ENCODE measurements around the gene ARFIP1.

The ARFIP1 gene, protein sequence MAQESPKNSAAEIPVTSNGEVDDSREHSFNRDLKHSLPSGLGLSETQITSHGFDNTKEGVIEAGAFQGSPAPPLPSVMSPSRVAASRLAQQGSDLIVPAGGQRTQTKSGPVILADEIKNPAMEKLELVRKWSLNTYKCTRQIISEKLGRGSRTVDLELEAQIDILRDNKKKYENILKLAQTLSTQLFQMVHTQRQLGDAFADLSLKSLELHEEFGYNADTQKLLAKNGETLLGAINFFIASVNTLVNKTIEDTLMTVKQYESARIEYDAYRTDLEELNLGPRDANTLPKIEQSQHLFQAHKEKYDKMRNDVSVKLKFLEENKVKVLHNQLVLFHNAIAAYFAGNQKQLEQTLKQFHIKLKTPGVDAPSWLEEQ

DNA sequence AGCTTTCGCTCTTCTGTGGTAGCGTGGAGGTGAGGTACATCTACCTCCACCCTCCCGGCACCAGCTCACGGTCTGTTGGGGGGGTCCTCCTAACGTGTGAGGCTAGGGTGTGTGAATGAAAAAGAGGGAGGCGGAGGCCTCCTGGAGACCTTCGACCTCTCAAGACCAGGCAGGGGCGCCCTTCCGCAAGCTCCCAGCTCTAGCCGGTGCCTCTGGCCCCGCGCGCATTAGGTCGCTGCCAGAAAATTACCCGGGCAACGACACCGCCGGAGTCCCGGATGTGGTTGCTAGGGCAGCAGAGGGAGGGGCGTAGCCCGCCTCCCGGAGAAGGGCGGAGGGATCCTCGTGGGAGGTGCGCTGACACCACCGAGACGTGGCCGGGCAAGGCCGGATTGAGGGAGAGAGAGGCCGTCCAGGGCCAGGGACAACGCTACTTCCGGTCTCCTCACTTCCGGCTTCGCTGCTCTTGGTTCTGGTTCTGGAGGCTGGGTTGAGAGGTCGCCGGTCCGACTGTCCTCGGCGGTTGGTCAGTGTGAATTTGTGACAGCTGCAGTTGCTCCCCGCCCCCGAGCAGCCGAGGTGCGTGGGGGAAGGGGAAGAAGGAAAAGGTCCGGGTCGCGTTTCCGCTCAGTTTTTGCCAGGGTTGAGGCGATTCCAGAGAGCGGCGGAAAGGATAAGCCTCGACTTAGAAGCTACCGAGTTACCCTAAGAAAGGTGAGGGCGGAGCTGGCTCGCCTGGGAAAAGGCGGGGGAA lies at the start of gene ARFIP1, which contains the start of gene TIGD4:
TSS of gene ARFIP1 (plus strand) at position 442 of the 754 bp plus-strand sequence. CDS start 49,680 bp downstream, outside the sequence.
TSS of gene TIGD4 (minus strand) at position 218 of the 754 bp plus-strand sequence. CDS start 8,726 bp downstream, outside the sequence.
- Histone ChIP-seq H3K4me1 (ENCODE audit: control insufficient read depth, insufficient read depth, low read length) (peaks cover 14% of the 10 kb centered on the region), H3K27me3 (ENCODE audit: control insufficient read depth, insufficient read depth, low read length) (peaks cover 8% of the 10 kb centered on the region; the same call in 1 of the 2 replicates), H3K9me3 (ENCODE audit: control insufficient read depth, insufficient read depth, low read length) (no peaks in the 10 kb centered on the region), H3K27ac (ENCODE audit: low read depth, low read length) (peak within 1 kb of the TSS; percentile 96), H3K36me3 (ENCODE audit: control insufficient read depth, insufficient read depth, low read length) (0 out of 2 replicates have a peak, but pooled peaks cover 5% of the 10 kb centered on the region), H3K9ac (ENCODE audit: low read depth, low read length) (peak within 1 kb of the TSS; percentile 77), H3K4me3 (ENCODE audit: low read depth, low read length) (peak within 1 kb of the TSS; percentile 83)

DNA sequence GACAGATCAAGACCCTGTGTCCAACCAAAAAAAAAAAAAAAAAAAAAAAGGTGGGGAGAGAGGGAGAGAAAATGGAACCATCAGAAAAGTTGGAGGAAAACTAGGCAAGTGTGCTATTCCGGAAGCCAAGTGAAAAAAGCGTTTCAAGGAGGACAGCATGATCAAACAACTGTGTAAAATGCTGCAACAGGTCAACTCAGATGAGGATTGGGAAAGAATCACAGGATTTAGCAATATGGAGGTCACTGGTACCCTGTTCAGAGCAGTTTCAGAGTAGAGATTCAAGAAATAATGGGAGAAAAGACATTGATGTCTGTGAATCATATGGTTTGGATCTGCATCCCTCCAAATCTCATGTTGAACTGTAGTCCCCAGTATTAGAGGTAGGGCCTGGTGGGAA lies 47.8 kb upstream of the ARFIP1 start:
- H3K4me1 ChIP-seq (ENCODE audit: control insufficient read depth, insufficient read depth, low read length): no peaks in the 10 kb centered on the region
- H3K36me3 ChIP-seq (ENCODE audit: control insufficient read depth, insufficient read depth, low read length): no peaks in the 10 kb centered on the region
- H3K9me3 ChIP-seq (ENCODE audit: control insufficient read depth, insufficient read depth, low read length): no peaks in the 10 kb centered on the region
- no peak overlapping the region for H3K9ac ChIP-seq (ENCODE audit: low read depth, low read length)
- no peak overlapping the region for H3K4me3 ChIP-seq (ENCODE audit: low read depth, low read length)
- no peak overlapping the region for H3K27ac ChIP-seq (ENCODE audit: low read depth, low read length)
- no peaks in the 10 kb centered on the region for H3K27me3 ChIP-seq (ENCODE audit: control insufficient read depth, insufficient read depth, low read length)

DNA sequence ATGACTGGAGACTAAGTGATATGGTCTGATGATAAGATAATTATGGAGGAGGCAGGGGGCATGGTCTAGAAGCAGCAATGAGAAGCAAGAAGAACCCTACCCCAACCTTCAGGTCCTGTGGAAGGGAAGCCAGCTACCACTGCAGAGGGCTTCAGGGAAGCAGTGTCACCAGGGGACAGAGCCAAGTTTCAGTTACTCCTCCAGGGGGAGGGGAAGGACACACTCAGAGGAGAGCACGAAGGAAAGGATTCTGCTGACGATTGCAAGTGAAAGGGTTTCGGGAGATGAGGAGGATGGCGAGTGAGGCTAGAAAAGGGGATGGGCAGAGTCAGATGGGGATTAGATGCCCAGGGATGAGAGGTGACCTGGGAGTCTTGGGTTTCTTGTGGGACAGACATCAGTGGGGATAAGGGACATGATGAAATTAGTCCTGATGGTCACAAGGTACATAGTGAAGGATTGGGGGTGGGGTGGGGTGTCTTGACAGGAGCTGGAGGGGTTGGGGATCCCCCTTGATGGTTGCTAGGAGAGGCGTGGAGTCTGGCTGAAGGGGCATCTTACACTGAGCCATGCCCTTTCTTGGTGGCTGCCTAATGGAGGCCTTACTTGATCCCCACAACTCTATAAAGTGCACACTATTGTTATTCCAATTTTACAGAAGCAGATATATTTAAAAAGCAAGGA lies 45.6 kb upstream of the ARFIP1 start:
- Histone ChIP-seq H3K27ac (ENCODE audit: low read depth, low read length) (no peak overlapping the region), H3K9ac (ENCODE audit: low read depth, low read length) (no peak overlapping the region), H3K36me3 (ENCODE audit: control insufficient read depth, insufficient read depth, low read length) (no peaks in the 10 kb centered on the region), H3K4me3 (ENCODE audit: low read depth, low read length) (no peak overlapping the region), H3K4me1 (ENCODE audit: control insufficient read depth, insufficient read depth, low read length) (no peaks in the 10 kb centered on the region), H3K9me3 (ENCODE audit: control insufficient read depth, insufficient read depth, low read length) (no peaks in the 10 kb centered on the region), H3K27me3 (ENCODE audit: control insufficient read depth, insufficient read depth, low read length) (no peaks in the 10 kb centered on the region)

DNA sequence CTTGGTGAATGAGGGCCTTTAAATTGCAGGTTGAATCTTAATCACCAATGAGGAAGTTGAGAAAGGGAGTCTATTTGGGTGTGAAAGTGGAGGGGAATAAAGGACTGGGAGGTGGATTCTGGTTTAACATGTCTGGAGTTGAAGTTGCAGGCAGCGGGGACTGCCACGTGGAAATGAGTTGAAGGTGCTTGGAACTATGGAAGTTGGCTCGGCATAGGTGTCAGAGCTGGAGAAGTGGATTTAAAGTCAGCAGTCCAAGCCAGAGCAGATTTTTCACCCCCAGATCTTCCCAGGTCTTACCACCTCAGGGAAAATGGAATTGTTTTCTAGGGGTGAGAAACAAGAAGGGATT lies 45.1 kb upstream of the ARFIP1 start:
- Histone ChIP-seq H3K27me3 (ENCODE audit: control insufficient read depth, insufficient read depth, low read length) (no peaks in the 10 kb centered on the region), H3K9me3 (ENCODE audit: control insufficient read depth, insufficient read depth, low read length) (no peaks in the 10 kb centered on the region), H3K36me3 (ENCODE audit: control insufficient read depth, insufficient read depth, low read length) (no peaks in the 10 kb centered on the region), H3K4me3 (ENCODE audit: low read depth, low read length) (no peak overlapping the region), H3K9ac (ENCODE audit: low read depth, low read length) (no peak overlapping the region), H3K4me1 (ENCODE audit: control insufficient read depth, insufficient read depth, low read length) (no peaks in the 10 kb centered on the region), H3K27ac (ENCODE audit: low read depth, low read length) (no peak overlapping the region)

DNA sequence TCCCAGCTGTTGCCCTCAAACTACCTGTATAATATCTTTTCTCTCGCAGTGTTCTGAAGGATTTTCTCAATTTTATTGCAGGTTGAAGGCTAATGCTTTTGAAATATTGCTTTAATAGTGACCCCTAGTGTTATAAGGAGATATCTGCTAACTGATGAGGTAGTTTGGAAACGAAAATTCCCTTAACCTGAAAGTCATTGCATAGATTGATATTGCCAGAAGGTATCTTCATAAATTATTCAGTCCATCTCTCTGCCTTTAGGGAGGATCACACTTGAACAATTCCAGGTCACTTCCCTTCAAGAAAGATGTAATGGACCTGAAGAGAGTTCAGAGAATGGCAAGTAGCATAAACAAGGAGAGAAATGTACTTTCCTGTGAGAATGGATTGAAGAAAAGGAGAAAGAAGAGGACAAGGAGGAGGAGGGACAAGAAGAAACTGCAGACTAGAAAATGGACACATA lies 44.3 kb upstream of the ARFIP1 start:
- no peak overlapping the region for H3K9ac ChIP-seq (ENCODE audit: low read depth, low read length)
- no peak overlapping the region for H3K27ac ChIP-seq (ENCODE audit: low read depth, low read length)
- no peaks in the 10 kb centered on the region for H3K9me3 ChIP-seq (ENCODE audit: control insufficient read depth, insufficient read depth, low read length)
- no peaks in the 10 kb centered on the region for H3K4me1 ChIP-seq (ENCODE audit: control insufficient read depth, insufficient read depth, low read length)
- H3K27me3 ChIP-seq (ENCODE audit: control insufficient read depth, insufficient read depth, low read length): no peaks in the 10 kb centered on the region
- no peaks in the 10 kb centered on the region for H3K36me3 ChIP-seq (ENCODE audit: control insufficient read depth, insufficient read depth, low read length)
- no peak overlapping the region for H3K4me3 ChIP-seq (ENCODE audit: low read depth, low read length)

DNA sequence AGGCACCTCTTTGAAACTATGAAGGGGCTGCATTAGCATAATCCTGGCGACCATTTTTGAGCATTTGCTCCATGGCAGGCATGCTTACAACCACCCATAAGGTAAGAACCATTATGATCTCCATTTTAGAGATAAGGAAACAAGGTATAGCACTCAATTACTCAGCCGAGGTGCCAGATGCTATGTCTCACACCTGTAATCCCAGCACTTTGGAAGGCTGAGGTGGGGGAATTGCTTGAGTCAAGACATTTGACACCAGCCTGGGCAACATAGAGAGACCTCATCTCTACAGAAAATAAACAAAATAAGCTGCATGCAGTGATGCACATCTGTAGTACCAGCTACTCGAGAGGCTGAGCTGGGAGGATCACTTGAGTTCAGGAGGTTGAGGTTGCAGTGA lies 43.8 kb upstream of the ARFIP1 start:
- no peaks in the 10 kb centered on the region for H3K27me3 ChIP-seq (ENCODE audit: control insufficient read depth, insufficient read depth, low read length)
- H3K36me3 ChIP-seq (ENCODE audit: control insufficient read depth, insufficient read depth, low read length): no peaks in the 10 kb centered on the region
- no peak overlapping the region for H3K27ac ChIP-seq (ENCODE audit: low read depth, low read length)
- no peaks in the 10 kb centered on the region for H3K9me3 ChIP-seq (ENCODE audit: control insufficient read depth, insufficient read depth, low read length)
- H3K4me1 ChIP-seq (ENCODE audit: control insufficient read depth, insufficient read depth, low read length): no peaks in the 10 kb centered on the region
- no peak overlapping the region for H3K4me3 ChIP-seq (ENCODE audit: low read depth, low read length)
- no peak overlapping the region for H3K9ac ChIP-seq (ENCODE audit: low read depth, low read length)

DNA sequence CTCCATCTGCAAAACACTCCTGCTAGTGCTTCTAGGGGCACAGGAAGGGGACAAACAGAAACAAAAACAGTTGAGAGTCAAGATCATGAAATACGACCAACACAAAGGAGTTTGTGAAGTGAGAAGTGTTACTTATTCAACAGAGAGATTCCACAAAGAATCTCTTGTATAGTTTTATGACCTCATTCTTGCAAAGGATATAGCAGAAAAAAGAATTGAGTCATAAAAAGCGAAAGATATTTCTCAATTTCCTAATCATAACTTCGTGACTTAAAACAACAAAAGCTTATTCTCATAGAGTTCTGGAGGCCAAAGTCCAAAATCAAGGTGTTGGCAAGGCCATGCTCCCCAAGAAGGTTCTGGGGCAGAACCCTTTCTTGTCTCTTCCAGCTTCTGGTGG lies 40.9 kb upstream of the ARFIP1 start:
- no peak overlapping the region for H3K4me3 ChIP-seq (ENCODE audit: low read depth, low read length)

DNA sequence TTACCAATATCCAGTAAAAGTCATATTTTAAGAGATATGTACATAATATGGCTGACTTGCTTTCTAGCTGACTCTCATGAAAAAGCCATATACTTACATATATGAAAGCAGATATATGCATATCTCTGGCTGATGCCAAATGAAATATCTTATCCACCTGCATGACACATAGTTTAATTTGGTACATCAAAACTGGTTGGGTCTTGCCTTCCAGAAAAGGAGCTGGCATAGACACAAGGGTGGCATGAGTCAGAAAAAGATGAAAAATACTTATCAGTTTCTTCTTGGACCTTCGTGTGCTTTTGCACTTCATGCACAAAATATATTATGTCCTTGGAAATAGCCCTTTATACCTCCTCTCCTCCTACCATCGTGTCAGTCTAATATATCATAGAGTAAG lies 32.3 kb upstream of the ARFIP1 start:
- peaks cover 6% of the 10 kb centered on the region; the same call in 1 of the 2 replicates for H3K9me3 ChIP-seq (ENCODE audit: control insufficient read depth, insufficient read depth, low read length)
- no peaks in the 10 kb centered on the region for H3K27me3 ChIP-seq (ENCODE audit: control insufficient read depth, insufficient read depth, low read length)
- H3K4me3 ChIP-seq (ENCODE audit: low read depth, low read length): no peak overlapping the region
- no peaks in the 10 kb centered on the region for H3K36me3 ChIP-seq (ENCODE audit: control insufficient read depth, insufficient read depth, low read length)
- H3K27ac ChIP-seq (ENCODE audit: low read depth, low read length): no peak overlapping the region
- no peak overlapping the region for H3K9ac ChIP-seq (ENCODE audit: low read depth, low read length)
- no peaks in the 10 kb centered on the region for H3K4me1 ChIP-seq (ENCODE audit: control insufficient read depth, insufficient read depth, low read length)

More for the DNA sequence above, 40.9 kb upstream of the ARFIP1 start:
- Histone ChIP-seq H3K27ac (ENCODE audit: low read depth, low read length) (no peak overlapping the region), H3K36me3 (ENCODE audit: control insufficient read depth, insufficient read depth, low read length) (no peaks in the 10 kb centered on the region), H3K9ac (ENCODE audit: low read depth, low read length) (no peak overlapping the region), H3K9me3 (ENCODE audit: control insufficient read depth, insufficient read depth, low read length) (no peaks in the 10 kb centered on the region), H3K27me3 (ENCODE audit: control insufficient read depth, insufficient read depth, low read length) (no peaks in the 10 kb centered on the region), H3K4me1 (ENCODE audit: control insufficient read depth, insufficient read depth, low read length) (no peaks in the 10 kb centered on the region)

DNA sequence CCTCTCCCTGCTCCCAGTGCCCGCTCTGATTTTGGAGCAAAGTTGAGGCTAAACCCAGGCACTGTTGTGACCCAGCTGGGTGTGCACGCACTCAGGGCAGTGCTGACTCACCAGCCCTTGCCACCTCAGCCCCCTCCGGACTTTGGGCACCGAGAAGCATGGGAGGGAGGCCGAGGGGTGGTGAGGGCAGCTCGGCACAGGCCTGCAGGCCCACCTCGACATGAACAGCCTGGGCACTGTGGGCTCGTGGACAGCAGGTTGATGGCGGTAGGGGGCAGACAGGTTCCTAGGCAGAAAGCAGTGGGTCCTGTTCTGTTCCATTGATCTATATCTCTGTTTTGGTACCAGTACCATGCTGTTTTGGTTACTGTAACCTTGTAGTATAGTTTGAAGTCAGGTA lies 31.1 kb upstream of the ARFIP1 start:
- no peak overlapping the region for H3K27ac ChIP-seq (ENCODE audit: low read depth, low read length)
- peaks cover 6% of the 10 kb centered on the region; the same call in 1 of the 2 replicates for H3K9me3 ChIP-seq (ENCODE audit: control insufficient read depth, insufficient read depth, low read length)
- H3K9ac ChIP-seq (ENCODE audit: low read depth, low read length): no peak overlapping the region
- no peaks in the 10 kb centered on the region for H3K27me3 ChIP-seq (ENCODE audit: control insufficient read depth, insufficient read depth, low read length)
- no peak overlapping the region for H3K4me3 ChIP-seq (ENCODE audit: low read depth, low read length)
- H3K4me1 ChIP-seq (ENCODE audit: control insufficient read depth, insufficient read depth, low read length): no peaks in the 10 kb centered on the region
- no peaks in the 10 kb centered on the region for H3K36me3 ChIP-seq (ENCODE audit: control insufficient read depth, insufficient read depth, low read length)

DNA sequence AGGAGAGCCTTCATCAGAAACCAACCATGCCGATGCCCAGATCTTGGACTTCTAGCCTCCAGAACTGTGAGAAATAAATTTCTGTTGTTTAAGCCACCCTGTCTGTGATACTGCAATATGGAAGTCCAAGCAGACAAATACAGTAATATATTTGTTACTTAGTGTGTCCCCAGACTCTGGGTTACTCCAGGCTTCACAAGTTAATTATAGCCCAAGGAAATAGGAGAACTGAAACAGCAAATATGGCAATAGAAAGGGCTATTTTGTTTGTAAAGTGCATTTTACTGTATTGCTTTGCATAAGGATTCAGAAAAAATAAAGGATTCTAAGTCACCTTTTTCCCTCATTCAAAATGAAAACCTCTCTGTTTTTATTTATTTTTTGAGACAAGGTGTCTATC lies 16.0 kb upstream of the ARFIP1 start:
- no peaks in the 10 kb centered on the region for H3K9me3 ChIP-seq (ENCODE audit: control insufficient read depth, insufficient read depth, low read length)
- no peaks in the 10 kb centered on the region for H3K36me3 ChIP-seq (ENCODE audit: control insufficient read depth, insufficient read depth, low read length)
- H3K27ac ChIP-seq (ENCODE audit: low read depth, low read length): no peak overlapping the region
- H3K4me3 ChIP-seq (ENCODE audit: low read depth, low read length): no peak overlapping the region
- H3K4me1 ChIP-seq (ENCODE audit: control insufficient read depth, insufficient read depth, low read length): peaks cover 5% of the 10 kb centered on the region; the same call in 1 of the 2 replicates
- no peak overlapping the region for H3K9ac ChIP-seq (ENCODE audit: low read depth, low read length)
- H3K27me3 ChIP-seq (ENCODE audit: control insufficient read depth, insufficient read depth, low read length): no peaks in the 10 kb centered on the region
